ENCODE measurements around the gene ARHGAP33. TPM values are rescaled to one million over a fixed set of nuclear protein-coding genes. Genes with fewer than 3 reads are reported as not detected.

The ARHGAP33 gene
- total RNA-seq, 2 donors from 2014 or later = 40.3 to 71.7 TPM

DNA sequence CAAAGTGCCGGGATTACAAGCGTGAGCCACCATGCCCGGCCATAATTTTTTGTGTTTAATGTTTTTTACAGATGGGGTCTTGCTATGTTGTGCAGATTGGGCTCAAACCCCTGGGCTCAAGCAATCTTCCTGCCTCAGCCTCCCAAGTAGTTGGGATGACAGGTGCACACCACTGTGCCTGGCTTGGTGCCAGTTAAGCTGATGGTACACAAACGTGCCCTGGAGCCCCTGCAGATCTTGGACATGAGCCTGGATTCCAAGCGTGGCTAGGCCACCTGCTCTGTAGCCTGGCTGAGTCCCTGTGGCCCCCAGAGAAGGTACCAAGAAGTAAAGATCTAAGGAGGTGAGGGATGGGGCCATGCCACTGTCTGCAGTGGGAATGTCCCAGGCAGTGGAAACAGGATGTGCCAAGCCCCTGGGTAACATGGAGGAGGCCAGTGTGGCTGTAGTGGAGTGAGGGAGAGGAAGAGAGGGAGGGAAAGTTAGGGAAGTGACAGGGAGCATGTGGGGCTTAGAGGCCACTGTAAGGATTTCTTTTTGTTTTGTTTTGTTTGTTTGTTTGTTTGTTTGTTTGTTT, 30.2 kb downstream of the ARHGAP33 start:
- H3K9me3 Mint-ChIP-seq = no peaks in the 10 kb centered on the region
- no peak overlapping the region for H3K27ac Mint-ChIP-seq

DNA sequence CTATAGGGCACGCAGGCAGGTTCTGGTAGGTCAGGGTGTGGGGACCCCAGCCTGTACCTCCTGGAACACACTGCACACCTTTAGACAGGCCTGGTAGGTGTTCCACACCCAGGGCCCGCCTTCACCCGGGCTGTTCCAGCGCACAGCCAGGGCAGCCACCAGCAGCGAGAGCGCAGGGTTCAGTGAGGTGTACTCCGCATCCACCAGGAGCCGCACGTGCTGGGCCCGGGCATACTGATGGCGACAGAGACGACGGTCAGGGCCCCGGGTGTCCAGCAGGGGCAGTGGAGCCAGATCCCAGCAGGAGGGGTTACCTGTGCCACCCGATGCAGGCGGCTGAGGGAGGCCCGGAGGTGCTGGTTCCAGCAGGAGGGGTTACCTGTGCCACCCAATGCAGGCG, 31.2 kb downstream of the ARHGAP33 start:
- Mint-ChIP-seq H3K27me3 (peaks cover 6% of the 10 kb centered on the region), H3K27ac (no peak overlapping the region), H3K36me3 (ENCODE audit: low read depth) (no peaks in the 10 kb centered on the region), H3K9me3 (no peaks in the 10 kb centered on the region), H3K4me1 (no peaks in the 10 kb centered on the region), H3K4me3 (no peak overlapping the region)
- ATAC-seq (replicated peaks) = no peak

More for the DNA sequence above, 30.2 kb downstream of the ARHGAP33 start:
- ATAC-seq (replicated peaks) = no peak
- no peaks in the 10 kb centered on the region for H3K4me1 Mint-ChIP-seq
- no peaks in the 10 kb centered on the region for H3K36me3 Mint-ChIP-seq (ENCODE audit: low read depth)
- peaks cover 3% of the 10 kb centered on the region for H3K27me3 Mint-ChIP-seq
- no peak overlapping the region for H3K4me3 Mint-ChIP-seq

DNA sequence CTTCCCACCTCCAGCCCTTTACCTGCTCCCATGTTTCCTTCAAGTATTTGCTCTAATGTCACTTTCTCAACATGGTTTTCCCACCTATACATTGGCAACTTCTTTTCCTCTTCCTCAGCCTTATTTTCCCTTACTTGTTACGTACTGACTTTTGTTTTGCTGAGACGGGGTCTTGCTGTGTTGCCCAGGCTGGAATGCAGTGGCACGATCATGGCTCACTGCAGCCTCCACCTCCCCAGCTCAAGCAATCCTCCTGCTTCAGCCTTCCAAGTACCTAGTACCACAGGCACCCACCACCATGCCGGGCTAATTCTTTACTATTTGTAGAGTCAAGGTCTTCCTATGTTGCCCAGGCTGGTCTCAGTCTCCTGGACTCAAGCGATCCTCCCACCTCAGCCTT, 32.3 kb downstream of the ARHGAP33 start:
- Mint-ChIP-seq H3K4me1 (no peaks in the 10 kb centered on the region), H3K36me3 (ENCODE audit: low read depth) (no peaks in the 10 kb centered on the region), H3K27me3 (peaks cover 3% of the 10 kb centered on the region), H3K9me3 (no peaks in the 10 kb centered on the region), H3K4me3 (no peak overlapping the region), H3K27ac (no peak overlapping the region)
- ATAC-seq (replicated peaks) = no peak

DNA sequence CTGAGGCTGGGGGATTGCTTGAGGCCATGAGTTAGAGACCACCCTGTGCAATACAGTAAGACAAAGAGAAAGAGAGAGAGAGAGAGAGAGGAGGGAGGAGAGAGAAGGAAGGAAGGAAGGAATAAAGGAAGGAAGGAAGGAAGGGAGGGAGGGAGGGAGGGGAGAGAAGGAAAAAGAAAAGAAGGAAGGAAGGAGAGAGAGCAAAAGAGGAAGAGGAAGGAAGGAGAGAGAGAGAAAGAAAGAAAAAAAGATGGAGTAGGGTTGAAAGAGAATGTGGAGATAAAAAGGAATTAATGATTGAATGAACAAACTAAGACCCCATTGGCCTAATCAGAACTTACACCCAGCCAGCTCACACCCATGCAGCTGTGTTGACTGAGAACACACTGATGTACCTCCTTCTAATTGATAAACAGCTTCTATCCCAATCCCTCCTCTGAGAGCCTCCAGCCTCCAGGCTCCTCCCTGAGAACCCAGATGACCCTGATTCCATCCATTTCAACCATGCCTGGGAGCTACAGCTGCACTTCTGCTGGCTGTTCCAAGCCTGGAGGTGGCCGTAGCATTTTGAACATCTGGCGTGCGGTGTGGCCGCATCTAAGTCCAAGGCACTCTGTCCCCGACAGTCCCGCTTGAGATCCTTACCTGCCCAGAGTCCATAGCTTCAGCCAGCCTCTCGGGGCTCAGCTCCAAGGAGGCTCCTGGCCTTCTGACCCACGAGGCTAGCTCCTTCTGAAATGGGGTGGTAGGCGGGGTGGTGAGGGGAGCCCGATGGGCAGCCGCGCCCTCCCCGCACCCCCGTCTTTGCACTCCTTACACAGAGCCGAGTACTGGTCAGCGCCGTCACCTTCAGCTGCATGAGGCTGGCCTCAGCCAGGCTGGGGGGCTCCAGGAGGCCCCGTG, 36.2 kb downstream of the ARHGAP33 start:
- no peak overlapping the region for H3K4me3 Mint-ChIP-seq
- H3K36me3 Mint-ChIP-seq (ENCODE audit: low read depth) = no peaks in the 10 kb centered on the region
- peaks cover 13% of the 10 kb centered on the region for H3K27me3 Mint-ChIP-seq
- no peaks in the 10 kb centered on the region for H3K9me3 Mint-ChIP-seq
- no peak for ATAC-seq (replicated peaks)
- no peaks in the 10 kb centered on the region for H3K4me1 Mint-ChIP-seq
- no peak overlapping the region for H3K27ac Mint-ChIP-seq

DNA sequence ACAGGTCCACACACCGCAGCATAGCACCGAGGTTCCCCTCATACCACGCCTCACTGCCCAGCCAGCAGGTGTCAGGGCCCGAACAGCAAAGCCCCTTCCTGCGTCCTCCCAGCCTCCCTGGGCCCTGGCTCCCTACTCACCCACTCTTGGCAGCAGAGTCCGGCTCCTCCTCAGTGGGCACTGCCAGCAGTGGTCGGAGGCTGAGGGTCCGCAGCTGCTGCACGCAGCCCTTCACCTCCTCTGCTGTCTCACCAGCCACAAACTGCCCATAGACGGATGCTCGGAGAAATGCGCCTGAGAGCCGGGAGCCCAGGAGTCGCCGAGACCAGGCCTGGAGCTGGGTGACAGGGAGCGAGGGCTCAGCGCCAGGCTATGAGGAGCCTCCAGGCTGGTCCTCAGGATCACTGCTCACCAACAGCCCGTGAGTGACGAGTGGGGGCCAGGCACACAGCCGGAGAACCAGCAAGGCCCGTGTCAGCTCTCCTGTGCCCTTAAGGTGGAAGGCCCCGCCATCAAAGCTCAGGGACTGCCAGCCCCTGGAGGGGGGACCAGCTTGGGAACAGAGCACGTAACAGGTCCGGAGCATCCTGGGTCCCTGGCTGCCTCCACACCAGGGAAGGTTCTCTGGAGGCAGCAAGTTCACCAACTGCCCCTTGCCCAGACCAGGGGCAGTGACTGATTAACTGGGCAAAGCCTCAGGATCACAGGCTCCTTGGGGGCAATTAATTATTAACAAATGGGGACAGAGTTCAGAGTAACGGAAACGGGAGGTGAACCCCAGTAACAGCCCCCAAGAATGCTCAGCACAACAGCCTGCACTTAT, 37.1 kb downstream of the ARHGAP33 start, which contains the start of gene PRODH2:
PRODH2 (minus strand) TSS at position 626 of the 823 bp plus-strand sequence; CDS start at position 586, 40 bp downstream.
- H3K36me3 Mint-ChIP-seq (ENCODE audit: low read depth) = no peaks in the 10 kb centered on the region
- ATAC-seq (replicated peaks) = no peak
- H3K4me1 Mint-ChIP-seq = no peaks in the 10 kb centered on the region
- H3K27ac Mint-ChIP-seq = no peak within 1 kb of the TSS
- H3K27me3 Mint-ChIP-seq = peaks cover 13% of the 10 kb centered on the region
- no peaks in the 10 kb centered on the region for H3K9me3 Mint-ChIP-seq
- no peak within 1 kb of the TSS for H3K4me3 Mint-ChIP-seq

DNA sequence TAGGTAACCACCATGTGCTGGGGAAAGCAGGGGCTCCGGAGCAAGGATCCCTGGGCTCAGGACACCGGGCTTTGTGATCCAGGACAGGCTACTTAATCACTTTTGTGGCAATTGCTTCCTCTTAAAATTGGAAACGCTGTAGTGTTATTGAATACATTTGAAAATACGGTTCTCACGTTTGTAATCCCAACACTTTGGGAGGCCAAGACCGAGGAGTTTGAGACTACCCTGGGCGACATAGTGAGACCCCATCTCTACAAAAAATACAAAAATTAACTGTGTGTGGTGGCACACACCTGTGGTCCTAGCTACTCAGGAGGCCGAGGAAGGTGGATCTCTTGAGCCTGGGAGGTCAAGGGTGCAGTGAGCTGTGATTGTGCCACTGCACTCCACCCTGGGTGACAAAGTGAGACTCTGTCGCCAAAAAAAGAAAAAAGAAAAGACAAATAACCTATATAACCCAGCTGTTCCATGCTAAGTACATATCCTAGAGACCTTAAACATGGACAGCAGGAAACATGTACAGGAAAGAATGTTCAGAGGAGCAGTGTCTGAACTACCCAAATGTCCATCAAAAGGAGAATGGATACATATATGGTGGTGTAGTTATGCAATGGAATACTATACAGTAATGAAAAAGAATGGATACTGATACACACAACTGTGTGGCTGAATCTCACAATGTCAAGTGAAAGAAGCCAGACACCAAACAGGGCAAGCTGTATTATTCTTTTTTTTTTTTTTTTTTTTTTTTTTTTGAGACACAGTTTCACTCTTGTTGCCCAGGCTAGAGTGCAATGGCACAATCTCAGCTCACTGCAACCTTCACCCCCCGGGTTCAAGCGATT, 37.9 kb downstream of the ARHGAP33 start:
- peaks cover 14% of the 10 kb centered on the region for H3K27me3 Mint-ChIP-seq
- no peak overlapping the region for H3K4me3 Mint-ChIP-seq
- H3K27ac Mint-ChIP-seq = no peak overlapping the region
- no peaks in the 10 kb centered on the region for H3K9me3 Mint-ChIP-seq
- no peaks in the 10 kb centered on the region for H3K4me1 Mint-ChIP-seq
- H3K36me3 Mint-ChIP-seq (ENCODE audit: low read depth) = no peaks in the 10 kb centered on the region
- no peak for ATAC-seq (replicated peaks)

DNA sequence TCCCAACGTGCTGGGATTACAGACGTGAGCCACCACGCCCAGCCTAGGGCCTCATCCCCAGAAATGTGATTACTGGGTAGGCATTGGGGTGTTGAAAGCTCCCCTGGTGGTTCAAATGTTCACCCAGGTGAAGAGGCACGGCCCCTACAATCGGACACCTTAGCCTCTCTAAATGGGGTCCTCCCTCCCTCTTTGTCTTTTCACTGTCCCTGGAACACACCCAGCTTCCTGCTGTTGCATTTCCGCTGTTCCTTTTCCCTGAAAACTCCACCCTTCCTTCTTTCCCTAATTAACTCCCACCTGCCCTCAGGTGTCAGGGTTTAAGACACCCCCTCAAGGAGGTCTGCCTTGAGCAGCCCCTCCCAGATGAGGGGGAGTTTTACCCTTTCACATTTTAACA, 40.9 kb downstream of the ARHGAP33 start:
- H3K9me3 Mint-ChIP-seq = no peaks in the 10 kb centered on the region
- H3K27me3 Mint-ChIP-seq = peaks cover 15% of the 10 kb centered on the region
- no peaks in the 10 kb centered on the region for H3K36me3 Mint-ChIP-seq (ENCODE audit: low read depth)
- H3K27ac Mint-ChIP-seq = no peak overlapping the region
- H3K4me3 Mint-ChIP-seq = no peak overlapping the region
- no peak for ATAC-seq (replicated peaks)
- H3K4me1 Mint-ChIP-seq = no peaks in the 10 kb centered on the region

DNA sequence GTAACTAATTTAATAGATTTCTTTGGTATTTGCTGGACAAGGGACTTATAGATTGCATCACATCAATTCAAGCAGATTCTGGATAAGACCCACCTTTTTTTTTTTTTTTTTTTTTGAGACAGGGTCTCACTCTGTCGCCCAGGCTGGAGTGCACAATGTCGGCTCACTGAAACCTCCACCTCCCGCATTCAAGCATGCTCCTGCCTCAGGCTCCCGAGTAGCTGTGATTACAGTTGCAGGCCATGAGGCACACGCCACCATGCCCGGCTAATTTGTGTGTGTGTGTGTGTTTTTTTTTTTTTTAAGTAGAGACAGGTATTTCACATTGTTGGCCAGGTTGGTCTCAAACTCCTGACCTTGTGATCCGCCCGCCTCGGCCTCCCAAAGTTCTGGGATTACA, 41.5 kb downstream of the ARHGAP33 start:
- Mint-ChIP-seq H3K9me3 (no peaks in the 10 kb centered on the region), H3K36me3 (ENCODE audit: low read depth) (no peaks in the 10 kb centered on the region), H3K4me3 (no peak overlapping the region), H3K27ac (no peak overlapping the region), H3K27me3 (peaks cover 15% of the 10 kb centered on the region), H3K4me1 (no peaks in the 10 kb centered on the region)
- no peak for ATAC-seq (replicated peaks)

DNA sequence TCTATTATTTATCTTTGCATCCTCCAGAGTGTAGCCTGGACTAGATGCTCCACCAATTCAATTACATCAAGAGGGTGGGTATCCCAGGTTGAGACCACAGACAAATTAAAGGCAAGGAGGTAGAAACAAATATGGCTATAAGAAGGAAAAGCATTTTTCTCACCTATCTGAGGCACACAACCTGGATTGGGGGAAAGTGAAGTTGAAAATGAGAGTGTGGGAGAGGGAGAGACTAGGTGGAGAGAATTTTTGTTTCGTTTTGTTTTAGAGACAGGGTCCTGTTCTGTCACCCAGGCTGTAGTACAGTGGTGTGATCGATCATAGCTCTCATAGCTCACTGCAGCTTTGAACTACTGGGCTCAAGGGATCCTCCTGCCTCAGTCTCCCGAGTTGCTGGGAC, 43.1 kb downstream of the ARHGAP33 start:
- Mint-ChIP-seq H3K4me1 (no peaks in the 10 kb centered on the region), H3K27me3 (peaks cover 19% of the 10 kb centered on the region), H3K4me3 (no peak overlapping the region), H3K36me3 (ENCODE audit: low read depth) (no peaks in the 10 kb centered on the region), H3K9me3 (no peaks in the 10 kb centered on the region), H3K27ac (no peak overlapping the region)
- no peak for ATAC-seq (replicated peaks)

DNA sequence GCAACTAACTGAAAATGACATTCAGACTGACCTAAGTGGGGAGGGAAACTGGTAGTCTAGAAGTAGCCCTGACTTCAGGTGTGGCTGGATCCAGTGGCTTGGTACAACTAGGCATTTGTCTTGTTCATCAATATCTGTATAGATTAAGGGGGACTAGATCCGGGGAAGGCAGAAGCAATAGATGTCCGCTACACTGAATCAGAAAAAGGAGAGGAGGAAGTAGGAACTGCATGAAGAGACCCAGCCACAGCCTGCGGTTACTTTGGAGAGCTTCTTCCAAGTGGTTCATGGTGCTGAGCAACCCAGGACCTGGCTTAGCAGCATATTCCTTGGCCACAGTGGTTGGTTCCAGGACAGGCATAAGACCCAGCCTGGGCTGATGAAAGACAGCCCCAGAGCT, 47.2 kb downstream of the ARHGAP33 start:
- H3K4me1 Mint-ChIP-seq = no peaks in the 10 kb centered on the region
- no peaks in the 10 kb centered on the region for H3K36me3 Mint-ChIP-seq (ENCODE audit: low read depth)
- H3K9me3 Mint-ChIP-seq = no peaks in the 10 kb centered on the region
- no peak overlapping the region for H3K4me3 Mint-ChIP-seq
- H3K27me3 Mint-ChIP-seq = peaks cover 13% of the 10 kb centered on the region
- no peak for ATAC-seq (replicated peaks)
- H3K27ac Mint-ChIP-seq = no peak overlapping the region

DNA sequence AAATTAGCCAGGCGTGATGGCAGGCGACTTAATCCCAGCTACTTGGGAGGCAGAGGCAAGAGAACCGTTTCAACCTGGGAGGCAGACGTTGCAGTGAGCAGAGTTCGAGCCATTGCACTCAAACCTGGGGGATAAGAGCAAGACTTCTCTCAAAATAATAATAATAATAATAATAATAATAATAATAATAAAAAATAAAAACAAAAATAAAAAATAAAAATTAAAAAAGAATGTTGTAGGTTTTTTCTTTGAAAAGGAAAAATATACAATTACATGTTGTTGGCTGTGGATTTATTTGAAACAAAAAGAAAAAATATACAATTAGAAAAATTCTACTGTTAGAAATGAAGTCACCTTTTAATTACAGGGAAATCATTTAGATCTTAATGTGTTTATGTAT, 48.8 kb downstream of the ARHGAP33 start:
- Mint-ChIP-seq H3K27ac (no peak overlapping the region), H3K36me3 (ENCODE audit: low read depth) (no peaks in the 10 kb centered on the region), H3K27me3 (peaks cover 14% of the 10 kb centered on the region), H3K4me1 (no peaks in the 10 kb centered on the region), H3K9me3 (no peaks in the 10 kb centered on the region), H3K4me3 (no peak overlapping the region)
- no peak for ATAC-seq (replicated peaks)

DNA sequence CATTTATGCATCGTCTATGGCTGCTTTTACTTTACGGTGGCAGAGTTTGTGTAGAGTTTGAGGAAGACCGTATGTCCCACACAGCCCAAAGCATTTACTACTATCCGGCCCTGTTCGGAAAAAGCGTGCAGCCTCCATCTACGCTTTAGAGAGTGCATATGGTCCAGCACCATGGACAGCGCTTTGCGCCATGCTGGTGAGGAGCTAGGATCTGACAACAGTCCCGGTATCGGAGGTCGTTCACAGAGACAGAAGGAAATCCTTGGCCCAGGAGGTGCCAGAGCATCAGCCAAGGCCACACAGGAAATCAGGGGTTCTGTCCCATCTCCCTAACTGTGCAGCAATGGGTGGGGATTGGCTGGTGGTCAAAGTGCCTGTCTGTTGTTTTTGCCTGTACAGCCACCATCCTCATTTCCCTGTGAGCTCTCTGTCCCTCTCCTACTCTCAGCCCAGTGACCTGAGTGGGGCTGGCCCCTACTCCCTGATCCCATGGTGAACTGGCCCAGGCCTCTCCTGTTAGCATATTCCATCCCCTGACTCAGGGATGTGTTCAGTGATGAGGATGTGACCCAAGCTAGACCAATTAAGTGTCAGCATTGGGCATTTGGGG, 53.4 kb downstream of the ARHGAP33 start:
- peaks cover 28% of the 10 kb centered on the region for H3K27me3 Mint-ChIP-seq
- H3K27ac Mint-ChIP-seq = no peak overlapping the region
- H3K4me1 Mint-ChIP-seq = no peaks in the 10 kb centered on the region
- H3K36me3 Mint-ChIP-seq (ENCODE audit: low read depth) = no peaks in the 10 kb centered on the region
- H3K4me3 Mint-ChIP-seq = no peak overlapping the region
- ATAC-seq (replicated peaks) = peak; percentile 39
- no peaks in the 10 kb centered on the region for H3K9me3 Mint-ChIP-seq

DNA sequence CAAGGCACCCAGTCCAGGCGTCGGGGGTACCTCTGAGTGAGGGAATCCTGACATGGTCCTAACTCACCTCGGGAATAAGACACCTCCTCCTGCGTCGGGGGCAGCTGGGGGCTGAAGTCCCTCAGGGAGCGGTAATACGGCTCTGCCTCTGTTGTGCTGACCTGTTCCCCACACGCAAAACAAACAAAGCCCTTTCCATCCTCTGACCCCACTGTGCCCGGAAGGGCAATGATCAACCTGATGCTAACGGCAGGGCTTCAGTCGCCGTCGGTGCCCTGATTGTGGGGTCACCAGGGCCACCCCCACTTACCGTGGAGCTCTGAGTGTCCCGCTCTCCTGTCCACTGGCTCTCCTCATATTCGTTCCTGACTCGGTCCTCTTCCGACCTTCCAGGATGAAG, 55.6 kb downstream of the ARHGAP33 start:
- no peaks in the 10 kb centered on the region for H3K4me1 Mint-ChIP-seq
- no peaks in the 10 kb centered on the region for H3K36me3 Mint-ChIP-seq (ENCODE audit: low read depth)
- no peak for ATAC-seq (replicated peaks)
- no peak overlapping the region for H3K4me3 Mint-ChIP-seq
- peaks cover 37% of the 10 kb centered on the region for H3K27me3 Mint-ChIP-seq
- H3K27ac Mint-ChIP-seq = no peak overlapping the region
- H3K9me3 Mint-ChIP-seq = no peaks in the 10 kb centered on the region

Data from activated T-helper 17 cell treated with anti-CD3 and anti-CD28 coated beads, Interleukin-2, amount 50 U/mL, for 72 hours (primary cell).